GM12878 (cell line): ENCODE results near the gene SPAST. TPM values are rescaled to one million over a fixed set of nuclear protein-coding genes. Genes with fewer than 3 reads are reported as not detected.
A peak's percentile ranks its signal among the peaks of the same experiment; 100 is the strongest.
"Not testable (repeated sequence)": the region's sequence is repeated elsewhere in the genome, so short reads cannot be mapped to it uniquely, and the experiment has no call there.

Source experiments
- ATAC-seq: fragments of 200-7000 bp; cut with Tn5 transposase; 3 replicates; pipeline ENCODE4 v1.9.1; 2020; ENCODE audit warnings: mild to moderate bottlenecking, moderate library complexity
- BruUV-seq: library from RNA; stranded (reverse); fragments of 400-500 nt; replicated peaks from 2 replicates; lab custom pipeline; 2021; lab: Mats Ljungman, UMichigan
- CTCF ChIA-PET: fragments of 300-600 bp; sonication (Branson Sonifier 250); formaldehyde crosslinking; extraction: SDS; loops from one replicate; lab custom pipeline; 2021; ENCODE audit warnings: inconsistent platforms; lab: Yijun Ruan, JAX
- POLR2A ChIA-PET: fragments of 350-600 bp; formaldehyde crosslinking; extraction: SDS; loops from one replicate; lab custom pipeline; 2021; ENCODE audit warnings: inconsistent platforms; lab: Charles Lee
- RAD21 ChIA-PET: fragments of 300-600 bp; sonication (Branson Sonifier 250); formaldehyde crosslinking; loops from one replicate; lab custom pipeline; 2023; ENCODE audit warnings: antibody characterized with exemption; ENCODE audit not compliant: unreplicated experiment; lab: Charles Lee
- SMC1A ChIA-PET: fragments of 300-600 bp; sonication (Branson Sonifier 250); formaldehyde crosslinking; loops from one replicate; lab custom pipeline; 2023; ENCODE audit not compliant: unreplicated experiment, uncharacterized antibody; lab: Charles Lee
- DNase-seq: peaks from one replicate; pipeline ENCODE4 v3.0.0-alpha.2; 2011; ENCODE audit warnings: low read depth, low spot score
- FAIRE-seq: peaks from 3 replicates; lab custom pipeline; 2011; peaks lifted over from hg19 to GRCh38; lab: Jason Lieb, UNC
- H2AFZ ChIP-seq: 2 replicates; pipeline ENCODE4 v1.6.0; 2011; ENCODE audit warnings: low read depth, low read length, control low read depth; ENCODE audit not compliant: control insufficient read depth
- H3K27ac ChIP-seq: 2 replicates; pipeline ENCODE4 v1.5.1; 2011; ENCODE audit warnings: control low read depth; ENCODE audit not compliant: control insufficient read depth, insufficient read depth
- H3K27me3 ChIP-seq, 2 experiments: replicated peaks in 1 of 2; 2 replicates each; pipeline versions ENCODE4 v1.6.0 to v1.6.1; 2011; ENCODE audit warnings: low read length in 1 of 2; ENCODE audit not compliant: control insufficient read depth in 2 of 2, insufficient read depth in 2 of 2
- H3K36me3 ChIP-seq, 2 experiments: 2 replicates each; pipeline ENCODE4 v1.5.1; 2011; ENCODE audit warnings: low read length in 1 of 2; ENCODE audit not compliant: control insufficient read depth in 2 of 2, insufficient read depth in 2 of 2
- H3K4me1 ChIP-seq: 2 replicates; pipeline ENCODE4 v1.6.1; 2011; ENCODE audit warnings: mild to moderate bottlenecking, low read length, moderate library complexity, mixed read lengths; ENCODE audit not compliant: control insufficient read depth, insufficient read depth
- H3K4me2 ChIP-seq: 2 replicates; pipeline ENCODE4 v1.6.0; 2011; ENCODE audit warnings: control low read depth; ENCODE audit not compliant: control insufficient read depth, insufficient read depth
- H3K4me3 ChIP-seq: fragments of 200-600 bp; sonication (generic); 2 replicates; pipeline ENCODE4 v1.5.1; 2016
- H3K79me2 ChIP-seq: 2 replicates; pipeline ENCODE4 v1.6.0; 2011; ENCODE audit warnings: low read length; ENCODE audit not compliant: control insufficient read depth, insufficient read depth
- H3K9ac ChIP-seq: 2 replicates; pipeline ENCODE4 v1.8.0; 2011; ENCODE audit warnings: low read length, control low read depth, mixed read lengths; ENCODE audit not compliant: control insufficient read depth, insufficient read depth
- H3K9me3 ChIP-seq: replicated peaks from 3 replicates; pipeline ENCODE4 v1.5.1; 2011; ENCODE audit warnings: mild to moderate bottlenecking, low read length; ENCODE audit not compliant: control insufficient read depth, insufficient read depth
- H4K20me1 ChIP-seq: 2 replicates; pipeline ENCODE4 v1.6.0; 2011; ENCODE audit not compliant: control insufficient read depth, insufficient read depth
- FOS ChIP-seq: IDR thresholded peaks from 3 replicates; pipeline ENCODE4 v1.6.1; 2011; ENCODE audit warnings: borderline replicate concordance; ENCODE audit not compliant: insufficient read length; ENCODE audit errors: extremely low read depth
- HDGF ChIP-seq: fragments of 450-650 bp; IDR thresholded peaks from 2 replicates; pipeline ENCODE4 v1.6.1; 2016; ENCODE audit warnings: antibody characterized with exemption
- MLLT1 ChIP-seq: fragments of 450-650 bp; IDR thresholded peaks from 2 replicates; pipeline ENCODE4 v1.6.1; 2016; ENCODE audit warnings: mild to moderate bottlenecking
- MTA3 ChIP-seq: IDR thresholded peaks from 2 replicates; pipeline ENCODE4 v1.6.1; 2012; ENCODE audit warnings: low read length, inconsistent platforms, borderline replicate concordance
- RELB ChIP-seq: fragments of 450-650 bp; IDR thresholded peaks from 2 replicates; pipeline ENCODE4 v1.6.1; 2017; ENCODE audit warnings: low read depth, mild to moderate bottlenecking, moderate library complexity
- SREBF1 ChIP-seq: IDR thresholded peaks from 2 replicates; pipeline ENCODE4 v1.6.1; 2012; ENCODE audit warnings: mild to moderate bottlenecking, low read length
- ZNF217 ChIP-seq: fragments of 450-650 bp; IDR thresholded peaks from 2 replicates; pipeline ENCODE4 v1.6.1; 2017; ENCODE audit warnings: antibody characterized with exemption, mild to moderate bottlenecking
- WGBS: methylation state at CpG from one replicate; pipeline ENCODE4 v1.1.6; 2016; ENCODE audit warnings: low lambda C conversion rate; ENCODE audit not compliant: insufficient replicate concordance, insufficient coverage; ENCODE audit errors: missing lambda C conversion rate; 5-methylcytosine and 5-hydroxymethylcytosine counted together
- in situ Hi-C: fragments of 300-500 bp; cut with MboI; formaldehyde crosslinking; loops from 9 replicates; pipeline ENCODE4 v1.14.3; 2018; ENCODE audit warnings: mixed read lengths
- intact Hi-C: fragments of 100-400 bp; cut with micrococcal nuclease; formaldehyde crosslinking; loops from one replicate; pipeline ENCODE4 v1.14.2; 2022; ENCODE audit not compliant: unreplicated experiment
- polyA plus RNA-seq, 11 experiments: library from polyadenylated mRNA; depleted of rRNA in 4 of 11; unstranded in 6 of 11; stranded (reverse) in 5 of 11; fragments of >200 nt; fragmentation: Nextera tagmentation in 4 of 11; fragmentation: Illumina TruSeq in 1 of 11; extraction: Ambion mirVana in 4 of 11; extraction: Trizol in 1 of 11; gene quantifications; 1 replicate in 1 of 11; 2 replicates in 10 of 11; pipeline versions ENCODE4 v1.2.1 to v1.2.3, GENCODE V29; 2011 to 2016; ENCODE audit warnings: inconsistent platforms in 2 of 11, missing spikeins in 2 of 11, low read depth in 1 of 11
- total RNA-seq, 4 experiments: library from RNA; depleted of rRNA in 3 of 4; stranded (reverse); fragments of >200 nt in 3 of 4; fragmentation: Illumina TruSeq in 1 of 4; extraction: Trizol in 1 of 4; gene quantifications; 2 replicates each; pipeline versions ENCODE4 v1.2.1 to v1.2.3, GENCODE V29; 2013 to 2021

The SPAST gene
- total and polyA plus RNA-seq, 10 of the 15 experiments (the other 5 are each of a cell fraction or from before 2014, with no cell fraction given), result 4.3 to 21.3 (median 10.0) TPM

- Histone ChIP-seq H3K27ac (no peak overlapping the region), H3K4me2 (no peak overlapping the region), H2AFZ (no peak overlapping the region), H3K9me3 (no peaks in the 10 kb centered on the region), H3K9ac (no peak overlapping the region), H3K36me3 (no peaks in the 10 kb centered on the region; a peak in 2 of 4 replicates), H4K20me1 (no peaks in the 10 kb centered on the region), H3K4me1 (no peaks in the 10 kb centered on the region), H3K4me3 (no peak overlapping the region), H3K79me2 (peaks cover 16% of the 10 kb centered on the region), H3K27me3 (no peaks in the 10 kb centered on the region)
- in situ Hi-C loops (no loop called here), intact Hi-C loops (no loop called here)
- DNase-seq (no peak), ATAC-seq (no peak), FAIRE-seq (no peak)
- RAD21 ChIA-PET, result no interaction called here
- SMC1A ChIA-PET, result no interaction called here
- WGBS, result 30% methylated on average over 2 of the region's 2 CpGs
- POLR2A ChIA-PET, result no interaction called here
- BruUV-seq, result no TSS peak
- TF ChIP-seq HDGF (no peak), ZNF217 (no peak), SREBF1 (no peak), FOS (no peak), RELB (no peak)
- CTCF ChIA-PET, result no interaction called here
Measured at GRCh38 chr2:32161296-32161695, 97.9 kb downstream of the SPAST start.

- not testable (repeated sequence) for H4K20me1 ChIP-seq, FAIRE-seq, BruUV-seq
- TF ChIP-seq MLLT1 (peak; percentile 67; the same call in 1 of the 2 replicates), MTA3 (0 out of 2 replicates have a peak, but pooled peaks have one; percentile 5)
- TF ChIP-seq, all 136 proteins: peak for 2; not testable (repeated sequence) for 134
- H3K36me3 ChIP-seq, H3K4me1 ChIP-seq, intact Hi-C loops, H3K9me3 ChIP-seq, H2AFZ ChIP-seq, H3K27ac ChIP-seq, RAD21 ChIA-PET, in situ Hi-C loops, H3K9ac ChIP-seq, ATAC-seq, DNase-seq, H3K27me3 ChIP-seq: not testable (repeated sequence)
- Histone ChIP-seq H3K79me2 (peaks cover 39% of the 10 kb centered on the region), H3K4me3 (peak overlapping the region; percentile 87; the same call in 1 of the 2 replicates), H3K4me2 (peak overlapping the region; percentile 45)
- ChIA-PET CTCF (interaction anchor here (0.6 kb wide), 1 partner anchor 1476 kb away, joined by 3 read pairs; no protein-coding TSS in a partner anchor), POLR2A (interaction anchor here (0.6 kb wide), 1 partner anchor 48 kb away, joined by 4 read pairs; no protein-coding TSS in a partner anchor), SMC1A (interaction anchor here (1.0 to 1.3 kb wide), 2 partner anchors 10 to 33 kb away, joined by 3 to 4 read pairs; no protein-coding TSS in a partner anchor)
- 94% methylated on average over 10 of the region's 10 CpGs for WGBS
Measured at GRCh38 chr2:32164254-32164653, 100.9 kb downstream of the SPAST start.
